ENCODE results near the gene PRDM4.

PRDM4 gene

DNA sequence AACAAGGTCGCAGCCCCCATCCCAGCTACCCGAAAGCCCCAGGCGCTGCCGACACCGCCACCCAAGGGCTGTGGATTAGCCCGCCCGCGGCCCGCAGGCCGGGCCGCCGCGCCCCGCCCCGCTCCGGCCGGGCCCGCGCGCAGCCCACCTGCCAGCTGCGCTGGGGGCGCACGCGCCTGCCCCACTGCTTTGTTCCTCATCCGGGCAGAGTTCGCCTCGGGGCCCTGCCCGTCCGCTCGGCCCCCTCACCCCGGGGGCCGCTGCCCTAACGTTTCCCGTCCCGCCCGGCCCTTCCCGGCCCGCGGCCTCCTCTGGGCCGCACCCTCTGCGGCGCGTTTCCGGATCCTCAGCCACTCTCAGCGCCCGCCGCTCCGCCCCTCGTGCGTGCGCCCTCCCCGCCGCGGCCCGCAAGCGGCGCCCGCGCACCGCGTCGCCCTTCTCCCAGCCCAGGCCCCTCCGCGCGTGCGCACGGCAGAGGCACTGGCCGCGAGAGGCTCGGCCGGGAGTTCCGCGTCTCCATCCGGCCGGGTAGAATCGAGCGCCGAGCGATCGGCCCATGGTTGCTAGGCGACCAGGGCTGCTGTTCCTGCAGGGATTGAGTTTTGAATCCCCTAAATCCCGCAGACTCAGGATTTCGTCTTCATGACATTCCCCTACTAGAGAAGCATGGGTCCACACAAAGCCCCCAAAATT is at the start of gene PRDM4:
TSS of gene PRDM4 (minus strand) at position 329 of the 693 bp plus-strand sequence. CDS start 622 bp downstream, outside the sequence.
- no peaks in the 10 kb centered on the region for H3K9me3 Mint-ChIP-seq (ENCODE audit: low read depth)
- peaks cover 33% of the 10 kb centered on the region for H3K4me1 Mint-ChIP-seq (ENCODE audit: low read depth)
- H3K4me3 Mint-ChIP-seq = peak within 1 kb of the TSS; percentile 92
- peak within 1 kb of the TSS; percentile 75 for H3K27ac Mint-ChIP-seq
- H3K27me3 Mint-ChIP-seq = no peaks in the 10 kb centered on the region
- H3K36me3 Mint-ChIP-seq = no peaks in the 10 kb centered on the region

- no peaks in the 10 kb centered on the region for H3K36me3 Mint-ChIP-seq
- H3K4me3 Mint-ChIP-seq = no peak overlapping the region
- H3K27me3 Mint-ChIP-seq = peaks cover 5% of the 10 kb centered on the region
- no peaks in the 10 kb centered on the region for H3K4me1 Mint-ChIP-seq (ENCODE audit: low read depth)
- no peaks in the 10 kb centered on the region for H3K9me3 Mint-ChIP-seq (ENCODE audit: low read depth)
- H3K27ac Mint-ChIP-seq = no peak overlapping the region
These were observed 46.7 kb upstream of the PRDM4 start for GRCh38 chr12:107807471-107808150.

DNA sequence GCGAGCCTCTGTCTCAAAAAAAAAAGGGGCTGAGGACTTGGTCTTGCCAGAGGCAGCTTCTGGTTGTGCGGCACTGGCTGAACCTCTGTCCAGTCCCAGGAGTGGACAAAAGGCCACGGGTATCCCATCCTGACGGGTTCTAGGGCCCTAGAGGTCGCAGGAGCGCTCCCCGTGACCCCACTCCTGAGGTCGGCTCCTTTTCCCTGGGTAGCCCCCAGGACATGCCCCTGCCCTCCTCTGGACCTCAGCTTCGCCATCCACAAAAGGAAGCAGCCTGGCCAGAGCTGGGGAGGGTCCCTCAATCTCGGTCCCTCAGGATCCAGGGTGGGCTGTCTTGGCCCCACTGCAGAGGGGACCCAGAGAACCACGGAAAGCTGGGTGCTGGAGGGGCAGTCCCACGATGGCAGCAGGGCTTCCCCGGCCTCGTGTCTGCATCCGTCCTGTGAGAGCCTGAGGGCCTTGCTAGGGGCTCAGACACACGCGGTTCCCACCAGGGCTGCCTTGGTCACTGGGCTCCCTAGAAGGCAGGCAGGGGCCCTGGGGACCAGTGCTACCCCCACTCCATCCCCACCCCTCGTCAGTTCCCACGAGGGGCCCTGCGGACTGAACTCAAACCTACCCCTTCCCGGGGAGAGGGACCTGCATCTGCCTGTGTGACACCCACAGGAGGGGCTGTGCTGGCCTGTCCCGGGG is 44.7 kb upstream of the PRDM4 start:
- no peaks in the 10 kb centered on the region for H3K9me3 Mint-ChIP-seq (ENCODE audit: low read depth)
- H3K27ac Mint-ChIP-seq = no peak overlapping the region
- no peaks in the 10 kb centered on the region for H3K4me1 Mint-ChIP-seq (ENCODE audit: low read depth)
- peaks cover 5% of the 10 kb centered on the region for H3K27me3 Mint-ChIP-seq
- no peak overlapping the region for H3K4me3 Mint-ChIP-seq
- no peaks in the 10 kb centered on the region for H3K36me3 Mint-ChIP-seq

DNA sequence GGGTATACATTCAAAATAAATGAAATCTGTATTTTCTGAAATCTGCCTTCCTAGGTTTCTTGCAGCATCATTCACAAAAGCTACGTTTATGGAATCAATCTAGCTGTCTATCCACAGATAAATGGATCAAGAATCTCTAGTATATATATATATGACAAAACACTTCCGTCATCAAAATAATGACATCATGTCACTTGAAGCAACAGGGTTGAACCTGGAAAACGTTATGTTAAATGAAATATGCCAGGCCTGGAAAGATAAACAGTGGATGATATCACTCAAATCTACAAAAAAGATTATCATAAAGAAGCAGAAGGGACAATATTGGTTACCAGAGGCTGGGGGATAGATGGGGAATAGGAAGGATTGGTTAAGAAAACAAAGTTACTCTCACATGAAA is 42.2 kb upstream of the PRDM4 start:
- Mint-ChIP-seq H3K27ac (no peak overlapping the region), H3K4me3 (no peak overlapping the region), H3K4me1 (ENCODE audit: low read depth) (no peaks in the 10 kb centered on the region), H3K36me3 (no peaks in the 10 kb centered on the region), H3K9me3 (ENCODE audit: low read depth) (no peaks in the 10 kb centered on the region), H3K27me3 (no peaks in the 10 kb centered on the region)

GRCh38 chr12:107801150-107801549 is 40.2 kb upstream of the PRDM4 start:
- H3K27me3 Mint-ChIP-seq = peaks cover 9% of the 10 kb centered on the region
- no peak overlapping the region for H3K4me3 Mint-ChIP-seq
- no peak overlapping the region for H3K27ac Mint-ChIP-seq
- H3K36me3 Mint-ChIP-seq = no peaks in the 10 kb centered on the region
- no peaks in the 10 kb centered on the region for H3K9me3 Mint-ChIP-seq (ENCODE audit: low read depth)
- no peaks in the 10 kb centered on the region for H3K4me1 Mint-ChIP-seq (ENCODE audit: low read depth)

DNA sequence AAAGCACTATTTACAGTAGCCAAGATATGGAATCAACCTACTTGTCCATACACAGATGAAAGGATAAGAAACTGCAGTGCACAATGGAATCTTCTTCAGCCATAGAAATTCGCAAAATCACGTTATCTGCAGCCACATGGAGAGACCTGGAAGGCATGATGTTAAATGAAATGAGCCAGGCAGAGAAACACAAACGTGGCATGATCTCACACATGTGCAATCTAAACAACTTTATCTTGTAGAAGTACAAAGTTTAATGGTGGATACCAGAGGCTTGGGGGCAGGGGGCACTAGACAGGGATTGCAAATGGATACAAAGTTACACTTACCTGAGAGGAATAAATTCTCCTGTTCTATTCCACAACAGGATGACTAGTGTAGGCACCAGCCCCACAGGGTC is 37.6 kb upstream of the PRDM4 start:
- H3K4me1 Mint-ChIP-seq (ENCODE audit: low read depth) = no peaks in the 10 kb centered on the region
- no peak overlapping the region for H3K4me3 Mint-ChIP-seq
- H3K36me3 Mint-ChIP-seq = no peaks in the 10 kb centered on the region
- H3K27me3 Mint-ChIP-seq = peaks cover 15% of the 10 kb centered on the region
- no peaks in the 10 kb centered on the region for H3K9me3 Mint-ChIP-seq (ENCODE audit: low read depth)
- H3K27ac Mint-ChIP-seq = no peak overlapping the region

- H3K4me1 Mint-ChIP-seq (ENCODE audit: low read depth) = no peaks in the 10 kb centered on the region
- no peaks in the 10 kb centered on the region for H3K36me3 Mint-ChIP-seq
- peaks cover 17% of the 10 kb centered on the region for H3K27me3 Mint-ChIP-seq
- H3K9me3 Mint-ChIP-seq (ENCODE audit: low read depth) = peaks cover 5% of the 10 kb centered on the region
- H3K4me3 Mint-ChIP-seq = no peak overlapping the region
- no peak overlapping the region for H3K27ac Mint-ChIP-seq
These were observed 33.5 kb upstream of the PRDM4 start for GRCh38 chr12:107794451-107794850.

GRCh38 chr12:107791465-107792089 is 30.6 kb upstream of the PRDM4 start:
- Mint-ChIP-seq H3K36me3 (no peaks in the 10 kb centered on the region), H3K9me3 (ENCODE audit: low read depth) (peaks cover 5% of the 10 kb centered on the region), H3K4me3 (no peak overlapping the region), H3K4me1 (ENCODE audit: low read depth) (no peaks in the 10 kb centered on the region), H3K27me3 (peaks cover 12% of the 10 kb centered on the region), H3K27ac (no peak overlapping the region)

DNA sequence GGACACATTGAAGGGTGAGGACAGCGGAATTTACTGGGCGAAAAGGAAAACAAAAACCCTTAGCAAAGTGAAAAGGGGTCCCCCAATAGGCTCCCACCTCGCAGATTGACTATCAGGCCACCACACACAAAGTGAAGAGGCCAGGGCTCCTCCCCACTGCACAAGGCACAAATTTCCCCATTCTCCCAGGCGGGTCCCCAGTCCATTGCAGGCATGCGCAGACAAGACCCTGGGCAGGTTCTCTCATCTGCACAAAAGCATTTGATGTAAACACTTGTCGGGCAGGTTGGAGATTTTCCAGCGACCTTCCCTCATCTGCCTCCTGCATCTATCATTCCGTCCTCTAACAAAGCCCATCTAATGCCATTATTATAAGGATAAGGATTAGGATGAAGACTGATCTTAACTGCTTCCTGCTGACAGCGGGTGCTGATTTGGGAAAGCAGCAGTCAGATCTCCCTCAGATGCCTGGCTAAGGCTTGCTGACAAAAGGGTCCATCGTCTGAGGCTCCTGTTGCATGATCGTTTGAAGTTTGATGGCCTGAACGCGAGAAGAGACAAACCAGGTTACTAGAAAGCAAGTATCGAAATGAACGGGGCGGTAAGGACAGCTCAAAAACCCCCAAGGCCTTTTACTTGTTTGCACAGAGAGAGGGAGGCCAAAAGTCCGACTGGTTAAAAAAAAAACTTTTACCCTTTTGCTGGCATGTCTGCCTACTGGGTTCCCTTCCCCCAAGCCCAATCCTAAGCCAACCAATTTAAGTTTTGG is 27.9 kb upstream of the PRDM4 start:
- no peak overlapping the region for H3K4me3 Mint-ChIP-seq

GRCh38 chr12:107788281-107788680 is 27.3 kb upstream of the PRDM4 start:
- Mint-ChIP-seq H3K9me3 (ENCODE audit: low read depth) (peaks cover 5% of the 10 kb centered on the region), H3K27ac (no peak overlapping the region), H3K27me3 (peaks cover 7% of the 10 kb centered on the region), H3K36me3 (no peaks in the 10 kb centered on the region), H3K4me1 (ENCODE audit: low read depth) (no peaks in the 10 kb centered on the region), H3K4me3 (no peak overlapping the region)

More for the DNA sequence above, 27.9 kb upstream of the PRDM4 start:
- no peaks in the 10 kb centered on the region for H3K4me1 Mint-ChIP-seq (ENCODE audit: low read depth)
- H3K27ac Mint-ChIP-seq = no peak overlapping the region
- H3K27me3 Mint-ChIP-seq = peaks cover 8% of the 10 kb centered on the region
- H3K36me3 Mint-ChIP-seq = no peaks in the 10 kb centered on the region
- H3K9me3 Mint-ChIP-seq (ENCODE audit: low read depth) = peaks cover 5% of the 10 kb centered on the region

GRCh38 chr12:107783406-107784376 is 22.8 kb upstream of the PRDM4 start:
- Mint-ChIP-seq H3K9me3 (ENCODE audit: low read depth) (no peaks in the 10 kb centered on the region), H3K4me1 (ENCODE audit: low read depth) (no peaks in the 10 kb centered on the region), H3K4me3 (no peak overlapping the region), H3K36me3 (no peaks in the 10 kb centered on the region), H3K27me3 (peaks cover 14% of the 10 kb centered on the region), H3K27ac (no peak overlapping the region)

- no peaks in the 10 kb centered on the region for H3K4me1 Mint-ChIP-seq (ENCODE audit: low read depth)
- H3K27me3 Mint-ChIP-seq = peaks cover 20% of the 10 kb centered on the region
- H3K9me3 Mint-ChIP-seq (ENCODE audit: low read depth) = no peaks in the 10 kb centered on the region
- no peak overlapping the region for H3K4me3 Mint-ChIP-seq
- no peak overlapping the region for H3K27ac Mint-ChIP-seq
- H3K36me3 Mint-ChIP-seq = no peaks in the 10 kb centered on the region
These were observed 21.1 kb upstream of the PRDM4 start for GRCh38 chr12:107782067-107782466.

- no peak overlapping the region for H3K4me3 Mint-ChIP-seq
- peaks cover 2% of the 10 kb centered on the region for H3K4me1 Mint-ChIP-seq (ENCODE audit: low read depth)
- H3K27ac Mint-ChIP-seq = no peak overlapping the region
- no peaks in the 10 kb centered on the region for H3K36me3 Mint-ChIP-seq
- H3K27me3 Mint-ChIP-seq = peaks cover 33% of the 10 kb centered on the region
- H3K9me3 Mint-ChIP-seq (ENCODE audit: low read depth) = no peaks in the 10 kb centered on the region
These were observed 19.4 kb upstream of the PRDM4 start for GRCh38 chr12:107780298-107780697.

Data from activated naive CD8-positive, alpha-beta T cell (primary cell).